ENCODE measurements around the gene CALHM3. TPM values are rescaled to one million over a fixed set of nuclear protein-coding genes. Genes with fewer than 3 reads are reported as not detected.
"Not testable (repeated sequence)": the region's sequence is repeated elsewhere in the genome, so short reads cannot be mapped to it uniquely, and the experiment has no call there.

CALHM3 gene
- total and polyA plus RNA-seq, 4 donors, result not detected

DNA sequence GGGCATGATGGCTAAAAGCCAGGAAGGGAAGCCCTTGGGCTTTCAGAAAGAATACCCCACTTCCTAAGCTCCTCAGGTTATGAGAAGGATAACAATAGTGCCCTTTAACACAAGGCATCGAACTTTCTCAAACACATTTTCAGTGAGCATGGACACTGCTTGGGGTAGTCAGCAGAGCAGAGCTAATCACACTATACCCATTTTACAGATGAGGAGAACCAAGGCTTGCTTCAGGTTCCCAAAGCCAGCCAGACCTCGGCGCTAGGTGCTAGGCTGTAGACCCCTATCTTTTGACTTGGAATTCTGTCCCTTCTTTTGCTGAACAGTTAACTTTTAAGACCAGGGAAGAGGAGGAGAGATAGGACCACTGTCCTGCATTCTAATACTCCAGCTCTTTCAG, 16.3 kb upstream of the CALHM3 start:
- Histone ChIP-seq H3K4me3 (ENCODE audit: low read length in 2 of 2) (no peak overlapping the region), H3K27ac (ENCODE audit: low read depth in 1 of 2, low read length in 2 of 2) (no peak overlapping the region), H3K4me1 (ENCODE audit: control insufficient read depth in 1 of 2, insufficient read depth in 2 of 2, low read length in 2 of 2) (no peaks in the 10 kb centered on the region), H3K36me3 (ENCODE audit: control insufficient read depth in 1 of 2, insufficient read depth in 2 of 2, low read length in 1 of 2) (no peaks in the 10 kb centered on the region), H3K9me3 (ENCODE audit: control insufficient read depth, low read length) (no peaks in the 10 kb centered on the region), H3K27me3 (ENCODE audit: control insufficient read depth in 1 of 2, insufficient read depth in 2 of 2, low read length in 1 of 2) (no peaks in the 10 kb centered on the region)
- DNase-seq (no peak), ATAC-seq (ENCODE audit: low FRiP score) (no peak)
- intact Hi-C loops (cut with DNase I), result no loop called here
- 97 to 98% methylated on average over 3 of the region's 3 CpGs for WGBS, 2 donors

DNA sequence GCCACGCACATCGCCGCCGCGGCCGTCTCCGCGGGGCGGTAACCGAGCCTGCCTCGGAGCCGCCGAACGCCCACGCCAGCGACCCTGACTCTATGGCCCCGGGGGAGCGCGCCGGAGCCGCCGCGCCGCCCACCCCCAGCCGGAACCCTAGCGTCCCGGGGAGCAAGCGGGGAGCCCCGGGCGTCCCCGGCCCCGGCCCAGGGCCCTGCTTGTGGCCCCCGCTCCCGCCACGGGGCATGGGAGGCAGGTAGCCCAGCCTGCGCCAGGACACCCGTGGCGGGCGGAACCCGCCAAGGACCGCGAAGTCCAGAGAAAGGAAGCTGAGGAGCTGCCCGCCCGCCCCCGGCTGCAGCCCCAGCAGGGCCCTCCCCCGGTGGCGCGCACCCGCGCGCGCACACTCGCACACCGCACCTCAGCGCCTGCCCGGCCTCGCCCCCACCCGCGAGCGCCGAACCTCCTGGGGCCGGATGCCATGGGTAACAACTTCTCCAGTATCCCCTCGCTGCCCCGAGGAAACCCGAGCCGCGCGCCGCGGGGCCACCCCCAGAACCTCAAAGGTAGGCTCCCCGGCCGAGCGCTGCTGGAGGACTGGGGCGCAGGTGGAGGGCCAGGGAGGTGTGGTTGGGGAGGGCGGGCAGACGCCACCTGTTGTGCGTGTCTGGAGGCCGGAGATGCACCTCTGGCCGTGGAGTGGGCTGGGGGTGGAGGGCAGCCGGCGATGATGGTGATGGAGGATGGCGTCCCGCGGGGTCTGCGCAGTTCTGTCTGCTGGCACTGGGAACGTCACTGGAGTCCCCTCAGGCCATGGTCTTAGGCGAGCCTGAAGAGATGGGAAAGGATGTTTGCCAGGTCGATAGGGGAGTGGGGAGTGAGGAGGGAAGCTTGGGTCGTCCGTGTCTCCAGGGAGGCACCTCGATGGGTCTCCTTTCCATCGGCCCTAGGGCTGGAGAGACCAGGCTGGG, 15.2 kb upstream of the CALHM3 start:
- DNase-seq, result no peak

DNA sequence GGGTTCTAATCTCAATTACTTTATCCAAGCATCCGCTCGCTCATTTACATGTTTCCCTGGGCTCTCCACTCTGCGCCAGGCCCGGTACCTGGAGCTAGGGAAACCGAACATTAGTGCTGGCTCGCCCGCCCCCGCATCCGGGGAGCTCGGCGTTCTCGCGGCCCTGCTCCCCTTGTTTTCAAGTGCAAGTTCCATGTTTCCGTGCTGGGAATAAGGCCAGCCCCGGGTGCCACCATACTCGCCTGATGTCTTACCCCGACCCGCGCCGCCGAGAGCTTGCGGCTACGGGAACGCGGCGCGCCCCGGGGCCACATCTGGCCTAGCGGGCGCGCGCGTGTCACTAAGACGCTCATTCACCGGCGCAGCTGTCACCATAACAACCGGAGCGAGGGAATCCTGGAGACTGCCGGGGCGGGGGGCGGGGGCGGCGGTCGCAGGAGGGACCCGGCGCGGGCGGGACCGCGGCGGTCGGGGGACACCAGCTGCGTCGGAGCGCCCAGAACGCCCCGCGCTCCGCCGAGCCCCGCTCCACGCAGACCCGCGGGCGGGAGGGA, 14.4 kb upstream of the CALHM3 start, which contains the start of gene NEURL1:
NEURL1 (plus strand) TSS at position 344 of the 554 bp plus-strand sequence. CDS start 683 bp downstream, outside the sequence.
- H3K4me3 ChIP-seq (ENCODE audit: low read length in 2 of 2), result peak within 1 kb of the TSS; percentile 36 to 65
- DNase-seq (no peak), ATAC-seq (ENCODE audit: low FRiP score) (no peak)
- H3K4me1 ChIP-seq (ENCODE audit: control insufficient read depth in 1 of 2, insufficient read depth in 2 of 2, low read length in 2 of 2), result no peaks in the 10 kb centered on the region
- H3K9me3 ChIP-seq (ENCODE audit: control insufficient read depth, low read length), result no peaks in the 10 kb centered on the region
- H3K36me3 ChIP-seq (ENCODE audit: control insufficient read depth in 1 of 2, insufficient read depth in 2 of 2, low read length in 1 of 2), result no peaks in the 10 kb centered on the region
- 3 to 4% methylated on average over 58 to 65 of the region's 65 CpGs for WGBS, 2 donors
- H3K27ac ChIP-seq (ENCODE audit: low read depth in 1 of 2, low read length in 2 of 2), result no peak within 1 kb of the TSS
- H3K27me3 ChIP-seq (ENCODE audit: control insufficient read depth in 1 of 2, insufficient read depth in 2 of 2, low read length in 1 of 2), result no peaks in the 10 kb centered on the region
- intact Hi-C loops (cut with DNase I), result no loop called here

More for the DNA sequence above, 15.2 kb upstream of the CALHM3 start:
- no peak for ATAC-seq (ENCODE audit: low FRiP score)
- Histone ChIP-seq H3K4me1 (ENCODE audit: control insufficient read depth in 1 of 2, insufficient read depth in 2 of 2, low read length in 2 of 2) (no peaks in the 10 kb centered on the region), H3K4me3 (ENCODE audit: low read length in 2 of 2) (peak overlapping the region; percentile 36 to 65), H3K9me3 (ENCODE audit: control insufficient read depth, low read length) (no peaks in the 10 kb centered on the region), H3K36me3 (ENCODE audit: control insufficient read depth in 1 of 2, insufficient read depth in 2 of 2, low read length in 1 of 2) (no peaks in the 10 kb centered on the region), H3K27me3 (ENCODE audit: control insufficient read depth in 1 of 2, insufficient read depth in 2 of 2, low read length in 1 of 2) (no peaks in the 10 kb centered on the region), H3K27ac (ENCODE audit: low read depth in 1 of 2, low read length in 2 of 2) (no peak overlapping the region)
- intact Hi-C loops (cut with DNase I), result no loop called here
- 3 to 4% methylated on average over 65 to 92 of the region's 92 CpGs for WGBS, 2 donors

DNA sequence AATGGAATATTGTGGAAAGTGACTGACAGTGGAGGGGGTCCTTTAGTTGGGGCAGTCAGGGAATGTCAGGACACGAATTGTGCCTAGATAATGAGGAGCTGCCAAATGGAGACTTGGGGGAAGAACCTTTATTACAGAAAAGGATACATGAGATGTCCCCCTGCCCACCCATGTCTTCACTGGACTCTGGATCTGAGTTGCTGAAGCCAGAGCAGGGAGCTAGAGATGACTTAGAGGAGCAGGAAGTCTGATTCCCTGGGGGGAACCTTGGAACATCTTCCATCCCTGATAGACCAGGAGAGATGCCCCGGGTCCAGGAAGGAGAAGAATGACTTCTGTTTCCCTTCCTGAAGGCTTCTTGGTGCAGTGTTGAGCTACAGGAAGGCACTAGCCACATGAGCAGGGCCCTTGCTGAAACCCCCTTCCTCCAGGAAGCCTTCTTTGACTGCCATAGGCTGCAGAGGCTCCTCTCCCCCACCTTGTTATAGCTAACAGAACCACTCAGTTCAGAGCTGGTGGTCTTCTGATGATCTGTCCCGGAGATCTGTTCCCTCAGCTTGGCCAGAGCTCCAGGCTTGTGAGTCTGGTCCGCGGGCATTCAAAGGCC, 13.7 kb upstream of the CALHM3 start:
- intact Hi-C loops (cut with DNase I), result no loop called here
- H3K36me3 ChIP-seq (ENCODE audit: control insufficient read depth in 1 of 2, insufficient read depth in 2 of 2, low read length in 1 of 2), result no peaks in the 10 kb centered on the region
- no peaks in the 10 kb centered on the region for H3K9me3 ChIP-seq (ENCODE audit: control insufficient read depth, low read length)
- H3K4me3 ChIP-seq (ENCODE audit: low read length in 2 of 2), result no peak overlapping the region
- DNase-seq (no peak), ATAC-seq (ENCODE audit: low FRiP score) (no peak)
- H3K4me1 ChIP-seq (ENCODE audit: control insufficient read depth in 1 of 2, insufficient read depth in 2 of 2, low read length in 2 of 2), result no peaks in the 10 kb centered on the region
- no peak overlapping the region for H3K27ac ChIP-seq (ENCODE audit: low read depth in 1 of 2, low read length in 2 of 2)
- 88 to 89% methylated on average over 5 of the region's 5 CpGs for WGBS, 2 donors
- H3K27me3 ChIP-seq (ENCODE audit: control insufficient read depth in 1 of 2, insufficient read depth in 2 of 2, low read length in 1 of 2), result no peaks in the 10 kb centered on the region

DNA sequence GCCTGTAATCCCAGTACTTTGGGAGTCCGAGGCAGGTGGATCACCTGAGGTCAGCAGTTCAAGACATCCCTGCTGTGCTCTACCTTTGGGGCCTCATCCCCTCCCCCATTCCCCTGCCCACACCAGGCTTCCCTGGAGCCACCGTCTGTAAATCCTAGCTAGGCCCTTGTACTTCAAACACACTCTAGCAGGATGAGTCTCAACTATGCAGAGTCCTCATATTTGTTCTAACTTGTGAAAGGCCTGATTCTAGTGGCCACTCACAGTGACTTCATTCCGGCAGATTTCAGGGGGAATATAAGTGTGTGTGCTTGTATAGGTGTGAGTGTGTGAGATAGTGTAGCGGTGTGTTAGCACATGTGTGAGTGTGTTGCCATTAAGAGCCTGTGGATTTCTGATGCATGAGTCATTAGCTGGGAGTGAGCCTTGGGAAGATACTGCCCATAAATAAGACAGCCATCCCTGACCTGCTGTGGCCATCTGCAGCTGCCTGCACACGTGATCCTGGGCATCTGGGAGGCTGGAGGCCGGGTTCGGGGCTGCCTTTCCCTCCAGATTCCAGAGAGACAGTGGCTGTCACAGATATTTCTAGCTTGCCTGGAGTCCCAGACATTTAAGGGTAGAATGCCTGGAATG, 12.8 kb upstream of the CALHM3 start:
- intact Hi-C loops (cut with DNase I), result no loop called here

DNA sequence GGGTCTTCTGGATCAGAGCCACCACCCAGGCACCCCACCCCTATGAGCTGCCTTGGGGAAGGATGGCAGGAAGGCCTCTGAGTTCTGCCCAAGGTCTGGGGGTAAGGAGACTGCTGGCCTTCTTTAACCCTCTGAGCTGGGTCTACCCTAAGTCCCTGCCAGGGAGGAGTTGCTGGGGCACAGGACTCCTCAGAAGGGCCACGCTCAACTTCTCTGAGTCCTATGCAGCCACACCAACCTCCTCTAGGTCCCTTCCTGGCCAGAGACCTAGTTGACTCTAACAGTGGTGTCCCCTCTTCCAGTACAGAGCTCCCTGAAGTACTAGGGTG, 11.9 kb upstream of the CALHM3 start:
- H3K27ac ChIP-seq (ENCODE audit: low read depth in 1 of 2, low read length in 2 of 2), result no peak overlapping the region
- DNase-seq (no peak), ATAC-seq (ENCODE audit: low FRiP score) (no peak)
- no peaks in the 10 kb centered on the region for H3K4me1 ChIP-seq (ENCODE audit: control insufficient read depth in 1 of 2, insufficient read depth in 2 of 2, low read length in 2 of 2)
- intact Hi-C loops (cut with DNase I), result no loop called here
- H3K27me3 ChIP-seq (ENCODE audit: control insufficient read depth in 1 of 2, insufficient read depth in 2 of 2, low read length in 1 of 2), result no peaks in the 10 kb centered on the region
- H3K4me3 ChIP-seq (ENCODE audit: low read length in 2 of 2), result no peak overlapping the region
- 89 to 96% methylated on average over 1 of the region's 1 CpG for WGBS, 2 donors
- no peaks in the 10 kb centered on the region for H3K36me3 ChIP-seq (ENCODE audit: control insufficient read depth in 1 of 2, insufficient read depth in 2 of 2, low read length in 1 of 2)
- H3K9me3 ChIP-seq (ENCODE audit: control insufficient read depth, low read length), result no peaks in the 10 kb centered on the region

More for the DNA sequence above, 12.8 kb upstream of the CALHM3 start:
- no peaks in the 10 kb centered on the region for H3K4me1 ChIP-seq (ENCODE audit: control insufficient read depth in 1 of 2, insufficient read depth in 2 of 2, low read length in 2 of 2)
- no peaks in the 10 kb centered on the region for H3K36me3 ChIP-seq (ENCODE audit: control insufficient read depth in 1 of 2, insufficient read depth in 2 of 2, low read length in 1 of 2)
- H3K27me3 ChIP-seq (ENCODE audit: control insufficient read depth in 1 of 2, insufficient read depth in 2 of 2, low read length in 1 of 2), result no peaks in the 10 kb centered on the region
- H3K4me3 ChIP-seq (ENCODE audit: low read length in 2 of 2), result no peak overlapping the region
- peak; percentile 8 for ATAC-seq (ENCODE audit: low FRiP score)
- DNase-seq, result no peak
- H3K27ac ChIP-seq (ENCODE audit: low read depth in 1 of 2, low read length in 2 of 2), result no peak overlapping the region
- 85 to 91% methylated on average over 7 of the region's 7 CpGs for WGBS, 2 donors
- no peaks in the 10 kb centered on the region for H3K9me3 ChIP-seq (ENCODE audit: control insufficient read depth, low read length)

DNA sequence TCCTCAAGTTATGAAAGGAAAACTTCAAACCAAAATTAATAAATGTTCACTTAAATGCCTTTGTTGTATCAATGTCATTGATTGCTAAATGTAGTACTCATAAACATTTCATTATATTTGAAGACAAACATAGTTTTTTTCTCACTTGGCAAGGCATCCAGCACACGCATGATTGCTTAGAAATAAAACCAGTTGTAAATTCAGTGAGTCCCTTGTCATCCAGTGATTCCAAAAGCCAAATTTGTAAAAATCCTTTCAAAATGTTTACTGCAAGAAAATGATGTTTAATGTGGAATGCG, 8.3 kb upstream of the CALHM3 start:
- DNase-seq (no peak), ATAC-seq (ENCODE audit: low FRiP score) (no peak)
- H3K4me3 ChIP-seq (ENCODE audit: low read length in 2 of 2), result no peak overlapping the region
- no peaks in the 10 kb centered on the region for H3K4me1 ChIP-seq (ENCODE audit: control insufficient read depth in 1 of 2, insufficient read depth in 2 of 2, low read length in 2 of 2)
- no peak overlapping the region for H3K27ac ChIP-seq (ENCODE audit: low read depth in 1 of 2, low read length in 2 of 2)
- intact Hi-C loops (cut with DNase I), result no loop called here
- no peaks in the 10 kb centered on the region for H3K27me3 ChIP-seq (ENCODE audit: control insufficient read depth in 1 of 2, insufficient read depth in 2 of 2, low read length in 1 of 2)
- H3K9me3 ChIP-seq (ENCODE audit: control insufficient read depth, low read length), result no peaks in the 10 kb centered on the region
- 84 to 89% methylated on average over 2 of the region's 2 CpGs for WGBS, 2 donors
- H3K36me3 ChIP-seq (ENCODE audit: control insufficient read depth in 1 of 2, insufficient read depth in 2 of 2, low read length in 1 of 2), result no peaks in the 10 kb centered on the region

DNA sequence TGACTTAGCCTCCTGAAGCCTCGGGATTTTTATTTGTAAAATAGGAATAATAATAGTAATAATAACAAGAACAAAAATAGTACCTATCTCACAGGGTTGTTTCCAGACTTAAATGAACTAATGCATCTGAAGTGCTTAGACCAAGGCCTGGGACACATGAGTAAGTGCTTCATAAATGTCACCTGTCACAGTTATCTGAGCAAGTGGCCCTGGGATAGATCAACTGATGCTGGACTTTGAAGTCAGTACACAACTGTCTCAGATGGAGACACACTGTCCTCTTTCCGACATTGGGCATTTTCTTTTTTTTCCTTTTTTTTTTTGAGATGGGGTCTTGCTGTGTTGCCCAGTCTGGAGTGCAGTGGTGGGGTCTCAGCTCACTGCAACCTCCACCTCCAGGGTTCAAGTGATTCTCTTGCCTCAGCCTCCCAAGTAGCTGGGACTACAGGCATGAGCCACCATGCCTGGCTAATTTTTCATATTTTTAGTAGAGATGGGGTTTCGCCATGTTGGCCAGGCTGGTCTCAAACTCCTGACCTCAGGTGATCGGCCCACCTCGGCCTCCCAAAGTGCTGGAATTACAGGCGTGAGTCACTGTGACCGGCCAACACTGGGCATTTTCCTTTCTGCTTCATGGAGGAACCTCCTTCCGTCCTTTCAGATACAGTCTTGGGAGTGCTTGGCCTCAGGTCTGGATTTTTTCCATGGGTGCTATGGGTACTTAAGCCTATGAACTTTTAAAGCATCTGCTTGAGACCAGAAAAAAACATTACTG, 7.8 kb upstream of the CALHM3 start:
- intact Hi-C loops (cut with DNase I); H3K9me3 ChIP-seq (ENCODE audit: control insufficient read depth, low read length); H3K27me3 ChIP-seq (ENCODE audit: control insufficient read depth in 1 of 2, insufficient read depth in 2 of 2, low read length in 1 of 2); ATAC-seq (ENCODE audit: low FRiP score); H3K4me3 ChIP-seq (ENCODE audit: low read length in 2 of 2); H3K27ac ChIP-seq (ENCODE audit: low read depth in 1 of 2, low read length in 2 of 2); H3K36me3 ChIP-seq (ENCODE audit: control insufficient read depth in 1 of 2, insufficient read depth in 2 of 2, low read length in 1 of 2); DNase-seq; H3K4me1 ChIP-seq (ENCODE audit: control insufficient read depth in 1 of 2, insufficient read depth in 2 of 2, low read length in 2 of 2): not testable (repeated sequence)
- WGBS, 2 donors, result 77 to 80% methylated on average over 8 of the region's 8 CpGs
